DND-41 (cell line): ENCODE results near the gene IREB2.

Experiments
- ATAC-seq: fragments of 200-7000 bp; cut with Tn5 transposase; 3 replicates; pipeline ENCODE4 v1.9.1; 2021; ENCODE audit warnings: low read depth; ENCODE audit not compliant: insufficient read depth
- DNase-seq: peaks from one replicate; pipeline ENCODE4 v3.0.0-alpha.2; 2020
- H2AFZ ChIP-seq: 2 replicates; pipeline ENCODE4 v1.6.0; 2012; ENCODE audit warnings: low read depth, low read length
- H3K27ac ChIP-seq: 2 replicates; pipeline ENCODE4 v1.5.1; 2012; ENCODE audit warnings: low read length, inconsistent platforms
- H3K27me3 ChIP-seq: fragments of 200-600 bp; sonication (generic); 2 replicates; pipeline ENCODE4 v1.6.0; 2012; ENCODE audit warnings: low read length, mild to moderate bottlenecking, inconsistent platforms; ENCODE audit not compliant: insufficient read depth, poor library complexity
- H3K36me3 ChIP-seq: 2 replicates; pipeline ENCODE4 v1.5.1; 2012; ENCODE audit warnings: low read length, inconsistent platforms; ENCODE audit not compliant: insufficient read depth
- H3K4me1 ChIP-seq: 2 replicates; pipeline ENCODE4 v1.5.1; 2012; ENCODE audit warnings: mild to moderate bottlenecking, low read length; ENCODE audit not compliant: insufficient read depth
- H3K4me2 ChIP-seq: 2 replicates; pipeline ENCODE4 v1.6.0; 2012; ENCODE audit warnings: mild to moderate bottlenecking, moderate library complexity, low read length, inconsistent platforms; ENCODE audit not compliant: insufficient read depth
- H3K4me3 ChIP-seq, 2 experiments: fragments of 200-600 bp in 1 of 2; shearing (Covaris generic) in 1 of 2; 2 replicates each; pipeline ENCODE4 v1.5.1; 2012 to 2016; ENCODE audit warnings: inconsistent platforms in 2 of 2, low read length in 2 of 2, mild to moderate bottlenecking in 2 of 2, low read depth in 1 of 2, moderate library complexity in 1 of 2
- H3K79me2 ChIP-seq: 2 replicates; pipeline ENCODE4 v1.6.0; 2012; ENCODE audit warnings: low read length, inconsistent platforms; ENCODE audit not compliant: insufficient read depth
- H3K9ac ChIP-seq: 2 replicates; pipeline ENCODE4 v1.6.0; 2012; ENCODE audit warnings: low read depth, mild to moderate bottlenecking, inconsistent platforms, low read length, moderate library complexity
- H3K9me3 ChIP-seq: 2 replicates; pipeline ENCODE4 v1.5.1; 2012; ENCODE audit warnings: low read length, moderate library complexity, mild to moderate bottlenecking, inconsistent platforms; ENCODE audit not compliant: insufficient read depth, severe bottlenecking
- H4K20me1 ChIP-seq: 2 replicates; pipeline ENCODE4 v1.6.0; 2012; ENCODE audit warnings: low read length; ENCODE audit not compliant: insufficient read depth
- CTCF ChIP-seq: IDR thresholded peaks from 2 replicates; pipeline ENCODE4 v1.5.1; 2012; ENCODE audit warnings: borderline replicate concordance, low read length, moderate library complexity, mild to moderate bottlenecking; ENCODE audit not compliant: poor library complexity, severe bottlenecking; ENCODE audit errors: extremely low read depth
- EZH2 ChIP-seq: IDR thresholded peaks from 3 replicates; pipeline ENCODE4 v1.6.1; 2012; ENCODE audit warnings: borderline replicate concordance, low read depth, mild to moderate bottlenecking, moderate library complexity, low read length, inconsistent platforms; ENCODE audit not compliant: severe bottlenecking

IREB2 gene

GRCh38 chr15:78407608-78408354 lies 30.2 kb upstream of the IREB2 start:
- no peak for TF ChIP-seq CTCF
- TF ChIP-seq EZH2 = no peak
- DNase-seq (no peak), ATAC-seq (no peak)
- no peak overlapping the region for H3K4me2 ChIP-seq
- no peaks in the 10 kb centered on the region for H3K27me3 ChIP-seq
- H3K4me3 ChIP-seq = no peak overlapping the region
- H3K79me2 ChIP-seq = no peaks in the 10 kb centered on the region
- no peaks in the 10 kb centered on the region for H4K20me1 ChIP-seq
- H3K4me1 ChIP-seq = no peaks in the 10 kb centered on the region
- no peaks in the 10 kb centered on the region for H3K9me3 ChIP-seq
- H3K27ac ChIP-seq = no peak overlapping the region
- no peaks in the 10 kb centered on the region for H3K36me3 ChIP-seq
- no peak overlapping the region for H3K9ac ChIP-seq
- H2AFZ ChIP-seq = no peak overlapping the region

- Histone ChIP-seq H3K9ac (no peak overlapping the region), H4K20me1 (no peaks in the 10 kb centered on the region), H3K4me2 (no peak overlapping the region), H3K79me2 (no peaks in the 10 kb centered on the region), H3K9me3 (no peaks in the 10 kb centered on the region), H3K4me3 (no peak overlapping the region), H3K27ac (no peak overlapping the region), H3K36me3 (no peaks in the 10 kb centered on the region), H3K4me1 (no peaks in the 10 kb centered on the region), H2AFZ (no peak overlapping the region), H3K27me3 (no peaks in the 10 kb centered on the region)
- ATAC-seq (no peak), DNase-seq (no peak)
- no peak for TF ChIP-seq EZH2
- TF ChIP-seq CTCF = no peak
These were observed 29.7 kb upstream of the IREB2 start for GRCh38 chr15:78408355-78408640.

GRCh38 chr15:78408961-78409360 lies 29.1 kb upstream of the IREB2 start:
- Histone ChIP-seq H2AFZ (no peak overlapping the region), H3K4me3 (no peak overlapping the region), H3K27me3 (no peaks in the 10 kb centered on the region)

More at GRCh38 chr15:78408961-78409360, 29.1 kb upstream of the IREB2 start:
- DNase-seq = no peak
- Histone ChIP-seq H3K9me3 (no peaks in the 10 kb centered on the region), H3K4me1 (no peaks in the 10 kb centered on the region), H3K9ac (no peak overlapping the region), H3K27ac (no peak overlapping the region), H3K79me2 (no peaks in the 10 kb centered on the region), H4K20me1 (no peaks in the 10 kb centered on the region), H3K4me2 (no peak overlapping the region), H3K36me3 (no peaks in the 10 kb centered on the region)
- no peak for ATAC-seq
- no peak for TF ChIP-seq EZH2
- TF ChIP-seq CTCF = no peak
